ENCODE results near the gene CAMK2D.

CAMK2D gene

GRCh38 chr4:113462286-113462685 is 299.3 kb downstream of the CAMK2D start:
- H3K79me2 ChIP-seq (ENCODE audit: low read length) = no peaks in the 10 kb centered on the region
- no peak for TF ChIP-seq CTCF (IDR thresholded peaks at IDR 0.05; ENCODE audit: low read length)
- TF ChIP-seq EZH2phosphoT487 (IDR thresholded peaks at IDR 0.05; ENCODE audit: low read length) = no peak
- TF ChIP-seq EZH2 (optimal IDR thresholded peaks at IDR 0.05; ENCODE audit: low read depth, low read length) = no peak
- no peak overlapping the region for H3K9ac ChIP-seq (ENCODE audit: low read length)
- H3K27me3 ChIP-seq (replicated peaks; ENCODE audit: insufficient read depth, low read length) = no peaks in the 10 kb centered on the region
- no peak overlapping the region for H3K4me3 ChIP-seq (ENCODE audit: low read length)
- no peak for DNase-seq
- H3K27ac ChIP-seq (ENCODE audit: low read length) = no peak overlapping the region
- no peak overlapping the region for H3K4me2 ChIP-seq (ENCODE audit: low read depth, low read length)
- H3K9me3 ChIP-seq (replicated peaks; ENCODE audit: insufficient read depth, low read length) = no peaks in the 10 kb centered on the region
- no peaks in the 10 kb centered on the region for H3F3A ChIP-seq (ENCODE audit: insufficient read depth, low read length)
- no peaks in the 10 kb centered on the region for H3K9me2 ChIP-seq (replicated peaks; ENCODE audit: insufficient read depth, low read length)
- H3K36me3 ChIP-seq (replicated peaks; ENCODE audit: insufficient read depth, low read length) = no peaks in the 10 kb centered on the region
- no peaks in the 10 kb centered on the region for H3K4me1 ChIP-seq (ENCODE audit: low read length)
- H4K20me1 ChIP-seq (ENCODE audit: insufficient read depth, low read length) = no peaks in the 10 kb centered on the region
- no peak overlapping the region for H2AFZ ChIP-seq (ENCODE audit: low read length)

GRCh38 chr4:113461281-113461680 is 300.3 kb downstream of the CAMK2D start:
- Histone ChIP-seq H4K20me1 (ENCODE audit: insufficient read depth, low read length) (no peaks in the 10 kb centered on the region), H3K9me2 (replicated peaks; ENCODE audit: insufficient read depth, low read length) (no peaks in the 10 kb centered on the region), H3K79me2 (ENCODE audit: low read length) (no peaks in the 10 kb centered on the region), H3F3A (ENCODE audit: insufficient read depth, low read length) (no peaks in the 10 kb centered on the region), H3K4me3 (ENCODE audit: low read length) (no peak overlapping the region), H3K27ac (ENCODE audit: low read length) (no peak overlapping the region), H3K9me3 (replicated peaks; ENCODE audit: insufficient read depth, low read length) (no peaks in the 10 kb centered on the region), H3K4me1 (ENCODE audit: low read length) (no peaks in the 10 kb centered on the region), H3K9ac (ENCODE audit: low read length) (no peak overlapping the region), H3K27me3 (replicated peaks; ENCODE audit: insufficient read depth, low read length) (no peaks in the 10 kb centered on the region), H3K4me2 (ENCODE audit: low read depth, low read length) (no peak overlapping the region), H2AFZ (ENCODE audit: low read length) (no peak overlapping the region), H3K36me3 (replicated peaks; ENCODE audit: insufficient read depth, low read length) (no peaks in the 10 kb centered on the region)
- DNase-seq = no peak
- no peak for TF ChIP-seq EZH2 (optimal IDR thresholded peaks at IDR 0.05; ENCODE audit: low read depth, low read length)
- no peak for TF ChIP-seq EZH2phosphoT487 (IDR thresholded peaks at IDR 0.05; ENCODE audit: low read length)
- no peak for TF ChIP-seq CTCF (IDR thresholded peaks at IDR 0.05; ENCODE audit: low read length)

- no peaks in the 10 kb centered on the region for H3K9me2 ChIP-seq (replicated peaks; ENCODE audit: insufficient read depth, low read length)
- no peak overlapping the region for H3K4me3 ChIP-seq (ENCODE audit: low read length)
- no peaks in the 10 kb centered on the region for H3K9me3 ChIP-seq (replicated peaks; ENCODE audit: insufficient read depth, low read length)
- H3K27ac ChIP-seq (ENCODE audit: low read length) = no peak overlapping the region
- H3K36me3 ChIP-seq (replicated peaks; ENCODE audit: insufficient read depth, low read length) = no peaks in the 10 kb centered on the region
- H3K4me1 ChIP-seq (ENCODE audit: low read length) = no peaks in the 10 kb centered on the region
- H3K4me2 ChIP-seq (ENCODE audit: low read depth, low read length) = no peak overlapping the region
- H3K9ac ChIP-seq (ENCODE audit: low read length) = no peak overlapping the region
- no peak overlapping the region for H2AFZ ChIP-seq (ENCODE audit: low read length)
- no peaks in the 10 kb centered on the region for H4K20me1 ChIP-seq (ENCODE audit: insufficient read depth, low read length)
- TF ChIP-seq EZH2phosphoT487 (IDR thresholded peaks at IDR 0.05; ENCODE audit: low read length) = no peak
- no peak for TF ChIP-seq EZH2 (optimal IDR thresholded peaks at IDR 0.05; ENCODE audit: low read depth, low read length)
- no peak for TF ChIP-seq CTCF (IDR thresholded peaks at IDR 0.05; ENCODE audit: low read length)
- DNase-seq = no peak
- H3K27me3 ChIP-seq (replicated peaks; ENCODE audit: insufficient read depth, low read length) = no peaks in the 10 kb centered on the region
- H3F3A ChIP-seq (ENCODE audit: insufficient read depth, low read length) = no peaks in the 10 kb centered on the region
- no peaks in the 10 kb centered on the region for H3K79me2 ChIP-seq (ENCODE audit: low read length)
Observed at GRCh38 chr4:113457886-113458285, 303.7 kb downstream of the CAMK2D start.
